ENCODE measurements around the gene TEX22. TPM values are rescaled to one million over a fixed set of nuclear protein-coding genes. Genes with fewer than 3 reads are reported as not detected.

Gene TEX22
- total and polyA plus RNA-seq, 9 donors = 0.11 to 5.1 (median 2.5) TPM; not detected in 1

- intact Hi-C loops (cut with DNase I) = loop anchor here in 1 of 4 donors (5.0 kb wide), 1 partner anchor 103 kb away; the partner anchor contains the start of gene CRIP1
- Histone ChIP-seq H3K9me3 (no peaks in the 10 kb centered on the region), H3K4me3 (no peak overlapping the region), H3K27ac (no peak overlapping the region), H3K27me3 (no peaks in the 10 kb centered on the region), H3K36me3 (no peaks in the 10 kb centered on the region), H3K4me1 (ENCODE audit: insufficient read depth) (no peaks in the 10 kb centered on the region)
- DNase-seq = peak in 1 of 5 donors; percentile 15
- 91 to 95% (median 92%) methylated on average over 19 to 23 of the region's 23 CpGs for WGBS, 3 donors
- TF ChIP-seq EP300 (IDR thresholded peaks at IDR 0.05) (no peak), POLR2A (IDR thresholded peaks at IDR 0.05) (no peak), CTCF (IDR thresholded peaks at IDR 0.05) (no peak)
These were observed 14.2 kb upstream of the TEX22 start for GRCh38 chr14:105384041-105384557.

DNA sequence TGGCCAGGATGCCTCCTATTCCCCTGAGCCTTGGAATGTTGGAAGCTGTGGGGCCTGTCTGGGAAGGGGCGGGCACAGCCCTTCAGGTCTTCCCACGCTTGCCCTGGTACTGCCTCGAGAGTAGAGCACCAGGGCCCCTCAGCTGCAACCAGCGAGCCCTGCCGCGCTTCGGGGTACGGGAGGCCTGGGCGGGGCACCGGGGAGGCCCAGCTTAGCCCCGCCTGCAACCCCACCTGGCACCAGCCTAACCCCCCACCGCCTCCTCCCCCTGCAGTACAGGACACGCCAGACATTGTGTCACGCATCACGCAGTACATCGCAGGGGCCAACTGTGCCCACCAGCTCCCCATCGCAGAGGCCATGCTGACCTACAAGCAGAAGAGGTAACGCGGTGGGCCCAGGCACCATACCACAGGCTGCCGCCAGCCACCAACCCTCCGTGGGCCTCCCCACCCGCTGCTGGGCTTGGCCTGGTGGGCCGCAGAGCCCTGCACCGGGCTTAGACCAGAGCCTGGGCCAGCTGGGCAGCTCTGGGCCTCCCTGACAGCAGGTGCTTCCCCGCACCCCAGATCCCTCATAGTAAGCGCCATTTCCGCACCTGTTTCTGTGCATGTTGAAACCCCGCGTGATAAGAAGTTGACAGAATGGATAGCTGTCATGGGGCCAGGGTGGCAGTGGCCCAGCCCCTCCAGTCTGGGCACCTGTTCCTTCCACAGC is 13.6 kb upstream of the TEX22 start:
- WGBS, 3 donors = 95 to 96% (median 96%) methylated on average over 28 to 29 of the region's 29 CpGs
- TF ChIP-seq CTCF (IDR thresholded peaks at IDR 0.05) = no peak
- TF ChIP-seq POLR2A (IDR thresholded peaks at IDR 0.05) = no peak
- no peak for TF ChIP-seq EP300 (IDR thresholded peaks at IDR 0.05)
- Histone ChIP-seq H3K4me1 (ENCODE audit: insufficient read depth) (no peaks in the 10 kb centered on the region), H3K4me3 (no peak overlapping the region), H3K36me3 (no peaks in the 10 kb centered on the region), H3K27ac (no peak overlapping the region), H3K27me3 (no peaks in the 10 kb centered on the region), H3K9me3 (no peaks in the 10 kb centered on the region)
- peak in 1 of 5 donors; percentile 17 for DNase-seq
- intact Hi-C loops (cut with DNase I) = loop anchor here in 1 of 4 donors (5.0 kb wide), 1 partner anchor 103 kb away; the partner anchor contains the start of gene CRIP1

GRCh38 chr14:105385322-105385637 is 13.1 kb upstream of the TEX22 start:
- Histone ChIP-seq H3K36me3 (no peaks in the 10 kb centered on the region), H3K4me3 (no peak overlapping the region), H3K4me1 (ENCODE audit: insufficient read depth) (no peaks in the 10 kb centered on the region), H3K27me3 (no peaks in the 10 kb centered on the region), H3K27ac (no peak overlapping the region), H3K9me3 (no peaks in the 10 kb centered on the region)
- TF ChIP-seq POLR2A (IDR thresholded peaks at IDR 0.05) (no peak), EP300 (IDR thresholded peaks at IDR 0.05) (no peak), CTCF (IDR thresholded peaks at IDR 0.05) (no peak)
- intact Hi-C loops (cut with DNase I) = no loop called here
- 92 to 93% (median 92%) methylated on average over 19 of the region's 19 CpGs for WGBS, 3 donors
- no peak for DNase-seq

GRCh38 chr14:105385698-105386365 is 12.5 kb upstream of the TEX22 start:
- Histone ChIP-seq H3K4me3 (no peak overlapping the region), H3K9me3 (no peaks in the 10 kb centered on the region), H3K27ac (no peak overlapping the region), H3K4me1 (ENCODE audit: insufficient read depth) (no peaks in the 10 kb centered on the region), H3K27me3 (no peaks in the 10 kb centered on the region), H3K36me3 (no peaks in the 10 kb centered on the region)
- TF ChIP-seq POLR2A (IDR thresholded peaks at IDR 0.05) (no peak), EP300 (IDR thresholded peaks at IDR 0.05) (no peak), CTCF (IDR thresholded peaks at IDR 0.05) (no peak)
- 86 to 93% (median 90%) methylated on average over 20 to 22 of the region's 22 CpGs for WGBS, 3 donors
- no peak for DNase-seq
- intact Hi-C loops (cut with DNase I) = no loop called here

Data from ovary (tissue), 9 donors.